Mesenteric fat pad (tissue), 1 donor: ENCODE measurements around the gene VWA5A. TPM values are rescaled to one million over a fixed set of nuclear protein-coding genes. Genes with fewer than 3 reads are reported as not detected.
"Not testable (repeated sequence)": the region's sequence is repeated elsewhere in the genome, so short reads cannot be mapped to it uniquely, and the experiment has no call there.

Source experiments
- DNase-seq: peaks from one replicate; pipeline ENCODE4 v3.0.0-alpha.2; 2020; ENCODE audit warnings: low spot score
- total RNA-seq: library from RNA; stranded (reverse); fragmentation: NEBNext Ultra II Directional; extraction: Animal tissue kit (Norgen Biotek cat#: 25700); gene quantifications from one replicate; pipeline ENCODE4 v1.2.1, GENCODE V29; 2021
- donor health status: DM: yes; HTN: yes; CAD: no.

Gene VWA5A
- total RNA-seq, 1 donor from 2014 or later, result 14.6 TPM

DNA sequence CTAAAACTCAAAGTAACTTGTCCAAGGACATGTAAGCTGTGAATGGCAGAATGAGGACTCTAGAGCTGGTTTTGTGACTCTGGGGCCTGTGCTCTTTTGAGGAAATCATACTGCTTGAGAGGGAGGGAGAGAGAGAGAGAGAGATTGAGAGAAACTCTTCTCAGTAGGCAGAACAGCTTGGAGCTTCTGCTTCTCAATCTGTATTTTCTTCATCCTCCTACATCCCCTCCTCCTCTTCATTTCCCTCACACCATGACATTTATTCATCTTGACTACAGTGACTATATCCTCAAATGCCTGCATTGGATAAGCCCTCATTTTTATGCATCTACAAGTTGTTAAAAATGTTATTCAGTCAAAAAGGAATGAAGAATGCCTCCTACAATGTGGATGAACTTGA, 44.2 kb downstream of the VWA5A start:
- no peak for DNase-seq

DNA sequence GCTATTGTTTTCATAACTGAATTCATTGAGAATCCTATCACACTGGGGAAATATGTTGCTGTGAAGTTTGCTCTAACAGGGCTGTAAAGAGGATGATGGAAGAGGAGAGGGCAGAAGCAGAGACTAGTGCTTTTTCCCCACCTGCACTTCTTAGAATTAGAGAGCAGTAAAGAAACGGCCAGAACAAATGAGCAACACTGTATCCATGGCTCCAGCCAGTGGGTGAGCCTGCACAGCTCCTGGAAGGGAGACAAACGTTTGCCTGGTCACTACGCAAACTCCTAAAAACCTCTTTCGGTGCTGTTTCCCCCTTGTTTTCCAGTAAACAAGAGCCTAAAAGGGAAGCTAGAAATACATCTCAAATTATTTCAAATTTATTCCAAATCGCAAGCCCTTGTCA, 45.7 kb downstream of the VWA5A start:
- no peak for DNase-seq

DNA sequence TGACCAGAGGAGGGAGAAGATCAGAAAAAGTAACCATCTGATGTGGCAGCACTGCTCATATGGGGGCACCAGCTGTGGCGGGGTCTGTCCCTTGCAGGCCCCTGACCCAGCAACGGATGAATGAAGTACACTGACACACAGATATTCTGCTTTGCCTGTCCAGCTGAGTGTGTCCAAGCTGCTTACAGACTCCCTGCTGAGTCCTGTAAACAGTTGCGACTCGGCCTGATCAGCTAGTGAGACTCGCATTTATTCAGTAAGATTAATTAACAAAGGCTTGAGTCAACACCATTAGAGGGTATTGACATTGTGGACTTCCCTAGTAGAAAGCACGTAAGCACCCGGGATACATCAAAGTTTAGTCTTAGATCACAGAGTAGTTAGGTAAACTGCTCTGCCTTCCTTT, 52.6 kb downstream of the VWA5A start:
- DNase-seq, result no peak

DNA sequence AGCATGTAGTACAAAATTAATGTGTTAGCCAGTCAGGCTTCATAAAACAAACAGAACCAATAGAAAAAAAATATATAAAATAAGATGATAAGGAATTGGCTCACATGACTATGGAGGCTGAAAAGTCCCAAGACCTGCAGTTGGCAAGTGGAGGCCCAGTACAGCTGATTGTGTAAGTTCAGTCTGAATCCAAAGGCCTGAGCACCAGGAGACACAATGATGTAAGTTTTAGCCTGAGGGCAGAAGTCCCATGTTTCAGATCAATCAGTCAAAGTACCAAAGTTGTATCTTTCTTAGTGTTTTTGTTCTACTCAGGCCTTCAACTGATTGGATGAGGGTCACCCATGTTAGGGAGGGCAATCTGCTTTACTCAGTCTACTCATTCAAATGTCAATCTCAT, 53.5 kb downstream of the VWA5A start:
- DNase-seq, result no peak

DNA sequence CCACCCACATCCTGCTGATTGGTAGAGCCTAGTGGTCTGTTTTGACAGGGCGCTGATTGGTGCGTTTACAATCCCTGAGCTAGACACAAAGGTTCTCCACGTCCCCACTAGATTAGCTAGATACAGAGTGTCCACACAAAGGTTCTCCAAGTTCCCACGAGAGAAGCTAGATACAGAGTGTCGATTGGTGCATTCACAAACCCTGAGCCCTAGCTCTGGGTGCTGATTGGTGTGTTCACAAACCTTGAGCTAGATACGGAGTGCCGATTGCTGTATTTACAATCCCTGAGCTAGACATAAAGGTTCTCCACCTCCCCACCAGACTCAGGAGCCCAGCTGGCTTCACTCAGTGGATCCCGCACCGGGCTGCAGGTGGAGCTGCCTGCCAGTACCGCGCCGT, 55.1 kb downstream of the VWA5A start:
- not testable (repeated sequence) for DNase-seq

DNA sequence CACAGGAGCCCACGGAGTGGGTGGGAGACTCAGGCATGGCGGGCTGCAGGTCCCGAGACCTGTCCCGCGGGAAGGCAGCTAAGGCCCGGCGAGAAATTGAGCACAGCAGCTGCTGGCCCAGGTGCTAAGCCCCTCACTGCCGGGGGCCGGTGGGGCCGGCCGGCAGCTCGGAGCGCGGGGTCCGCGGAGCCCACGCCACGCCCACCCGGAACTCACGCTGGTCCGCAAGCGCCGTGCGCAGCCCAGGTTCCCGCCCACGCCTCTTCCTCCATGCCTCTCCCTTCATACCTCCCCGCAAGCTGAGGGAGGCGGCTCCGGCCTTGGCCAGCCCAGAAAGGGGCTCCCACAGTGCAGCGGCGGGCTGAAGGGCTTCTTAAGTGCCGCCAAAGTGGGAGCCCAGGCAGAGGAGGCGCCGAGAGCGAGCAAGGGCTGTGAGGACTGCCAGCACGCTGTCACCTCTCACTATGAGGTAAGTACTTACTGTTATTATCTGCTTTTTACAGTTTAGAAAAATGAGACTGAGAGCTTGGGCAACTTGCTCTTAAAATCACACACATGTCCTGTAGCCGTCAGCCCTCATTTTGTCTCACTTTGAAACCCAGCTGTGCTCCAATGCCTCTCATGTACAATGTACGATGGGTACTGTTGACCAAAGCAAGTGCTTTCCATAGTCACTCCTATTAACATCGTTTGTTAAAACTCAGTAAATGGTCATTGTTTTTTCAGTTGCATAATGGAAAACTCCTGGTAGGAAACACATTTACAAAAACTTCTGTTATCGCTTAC, 55.7 kb downstream of the VWA5A start:
- no peak for DNase-seq

DNA sequence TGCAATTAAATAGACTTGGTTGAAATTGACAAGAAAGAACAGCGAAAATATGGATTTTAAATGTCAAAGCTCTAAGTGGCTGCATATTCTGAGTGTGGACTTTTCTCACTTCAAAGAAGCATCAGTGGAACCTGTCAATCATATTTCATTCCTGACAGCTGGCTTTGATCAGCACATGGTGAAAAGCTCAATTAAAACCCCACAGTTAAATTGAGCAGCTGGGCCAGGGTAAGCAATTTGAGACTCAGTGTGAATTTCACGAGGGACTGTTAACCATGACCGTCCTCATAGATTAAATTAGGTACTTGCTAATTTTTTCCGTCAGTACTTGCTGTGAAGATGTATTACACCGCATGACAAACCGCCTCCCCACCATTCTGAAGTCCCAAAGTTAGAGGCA, 56.9 kb downstream of the VWA5A start:
- DNase-seq, result no peak

DNA sequence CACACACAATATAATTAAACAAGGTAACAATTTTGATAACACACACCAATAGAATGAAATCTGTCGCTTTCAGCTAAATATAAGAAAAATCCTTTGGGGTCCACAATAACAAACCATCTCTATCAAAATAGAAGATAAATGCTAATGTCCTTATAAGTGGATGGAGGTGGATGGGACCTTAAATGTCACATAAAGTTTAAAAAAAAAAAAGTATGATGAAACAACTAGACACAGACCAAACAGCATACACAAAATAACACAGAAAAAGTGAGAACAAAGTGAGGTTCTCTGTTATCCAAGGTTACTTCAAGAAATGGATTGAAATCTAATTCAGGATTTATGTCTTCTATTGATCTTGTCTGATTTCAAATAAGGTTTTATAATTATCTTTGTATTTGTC, 57.3 kb downstream of the VWA5A start:
- no peak for DNase-seq

DNA sequence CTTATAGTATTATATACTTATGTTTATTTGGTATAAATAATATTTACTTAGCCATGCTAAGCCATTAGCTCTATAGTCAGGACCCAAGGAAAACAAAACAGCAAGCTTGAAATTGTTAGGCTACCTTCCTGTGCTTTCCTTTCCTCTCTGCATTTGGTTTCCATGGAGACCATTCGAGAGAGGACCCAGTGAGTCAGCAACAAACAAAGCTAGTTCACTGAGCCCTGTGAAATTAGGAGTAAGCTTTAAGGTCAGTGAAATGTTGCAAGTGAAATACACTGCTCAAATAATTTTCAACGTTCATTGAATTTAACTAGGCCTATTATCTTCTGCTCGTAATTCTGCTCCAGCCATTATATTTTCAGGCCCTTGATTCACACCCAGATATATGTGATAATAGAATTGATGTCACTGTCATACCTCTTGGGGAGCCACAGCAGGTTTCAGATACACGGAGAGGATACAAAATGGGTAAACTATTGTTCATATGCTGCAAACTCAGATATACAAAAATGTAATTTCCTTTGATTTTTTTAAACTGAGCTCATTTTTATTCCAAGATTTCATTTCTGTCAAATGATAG, 58.8 kb downstream of the VWA5A start:
- no peak for DNase-seq

DNA sequence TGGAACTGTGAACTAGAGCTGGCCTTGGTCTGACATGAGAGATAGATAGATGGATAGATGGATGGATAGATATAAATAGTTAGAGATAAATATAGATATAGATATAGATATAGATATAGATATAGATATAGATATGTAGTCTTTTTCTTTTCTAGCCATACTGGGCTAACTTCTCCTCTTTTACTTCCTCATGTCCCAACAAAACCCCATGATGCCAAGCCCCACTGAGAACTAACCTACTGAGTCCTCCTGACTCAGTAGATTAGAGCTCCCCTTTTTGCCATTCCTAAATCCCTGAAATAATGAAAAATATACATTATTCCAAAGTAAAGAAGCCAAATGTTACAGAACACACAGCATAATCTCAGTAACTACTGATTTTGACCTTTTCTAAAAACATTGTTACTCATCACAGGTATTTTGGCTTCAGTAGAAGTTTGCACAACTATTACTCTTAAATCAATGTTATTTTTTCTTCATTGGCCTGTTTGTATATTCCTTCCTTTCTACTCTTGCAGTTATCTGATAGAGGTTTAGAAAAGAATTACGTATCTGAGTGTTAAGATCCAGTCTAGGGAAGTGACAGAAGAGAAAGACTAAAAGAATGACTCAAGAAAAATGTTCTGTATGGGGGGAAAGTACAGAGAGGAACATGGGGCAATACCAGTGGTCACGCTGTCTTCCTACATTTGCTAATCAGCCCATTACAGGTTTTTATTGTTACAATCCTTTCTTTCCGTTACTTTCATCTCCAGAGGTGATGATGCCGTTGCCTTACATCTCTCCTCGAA, 61.9 kb downstream of the VWA5A start:
- no peak for DNase-seq

DNA sequence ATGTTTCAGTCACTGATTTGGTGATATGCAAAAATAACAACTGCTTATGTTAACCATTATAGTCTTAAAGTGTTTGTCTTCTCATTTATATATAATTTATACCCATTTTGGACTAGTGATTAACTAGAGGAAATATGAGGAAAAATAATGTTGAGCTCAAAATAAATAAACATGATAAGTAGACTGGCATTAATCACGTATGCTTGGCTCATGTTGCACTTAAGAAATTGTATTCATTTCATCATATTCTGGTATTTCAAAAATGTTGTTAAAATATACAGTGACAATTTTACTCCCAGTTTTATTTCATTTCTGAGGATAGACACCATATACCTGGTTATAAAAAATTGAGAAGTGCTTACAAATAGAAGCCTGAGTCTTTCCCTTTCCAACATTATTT, 64.1 kb downstream of the VWA5A start:
- no peak for DNase-seq

DNA sequence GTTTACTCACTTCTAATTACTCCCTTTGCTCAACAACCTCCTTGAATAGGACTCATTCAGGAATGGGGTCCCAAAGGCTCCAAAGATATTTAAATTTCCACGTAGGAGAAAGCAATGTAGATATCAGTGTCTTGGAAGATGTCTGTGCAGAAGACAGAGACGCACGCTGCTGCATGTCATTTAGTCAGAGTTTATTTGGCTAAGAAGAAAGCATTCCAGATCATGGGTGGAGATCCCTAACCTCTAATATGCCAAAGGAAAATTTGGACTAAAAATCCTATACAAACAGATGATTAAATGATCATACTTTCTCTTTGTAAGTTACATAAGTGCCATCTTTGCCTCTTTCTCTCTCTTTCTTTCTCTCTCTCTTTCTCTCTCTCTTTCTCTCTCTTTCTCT, 67.8 kb downstream of the VWA5A start, which contains the start of gene OR10D3:
Gene OR10D3 (plus strand): TSS at position 278 of the 400 bp plus-strand sequence. CDS start 1,925 bp downstream, outside the sequence.
- DNase-seq, result no peak

DNA sequence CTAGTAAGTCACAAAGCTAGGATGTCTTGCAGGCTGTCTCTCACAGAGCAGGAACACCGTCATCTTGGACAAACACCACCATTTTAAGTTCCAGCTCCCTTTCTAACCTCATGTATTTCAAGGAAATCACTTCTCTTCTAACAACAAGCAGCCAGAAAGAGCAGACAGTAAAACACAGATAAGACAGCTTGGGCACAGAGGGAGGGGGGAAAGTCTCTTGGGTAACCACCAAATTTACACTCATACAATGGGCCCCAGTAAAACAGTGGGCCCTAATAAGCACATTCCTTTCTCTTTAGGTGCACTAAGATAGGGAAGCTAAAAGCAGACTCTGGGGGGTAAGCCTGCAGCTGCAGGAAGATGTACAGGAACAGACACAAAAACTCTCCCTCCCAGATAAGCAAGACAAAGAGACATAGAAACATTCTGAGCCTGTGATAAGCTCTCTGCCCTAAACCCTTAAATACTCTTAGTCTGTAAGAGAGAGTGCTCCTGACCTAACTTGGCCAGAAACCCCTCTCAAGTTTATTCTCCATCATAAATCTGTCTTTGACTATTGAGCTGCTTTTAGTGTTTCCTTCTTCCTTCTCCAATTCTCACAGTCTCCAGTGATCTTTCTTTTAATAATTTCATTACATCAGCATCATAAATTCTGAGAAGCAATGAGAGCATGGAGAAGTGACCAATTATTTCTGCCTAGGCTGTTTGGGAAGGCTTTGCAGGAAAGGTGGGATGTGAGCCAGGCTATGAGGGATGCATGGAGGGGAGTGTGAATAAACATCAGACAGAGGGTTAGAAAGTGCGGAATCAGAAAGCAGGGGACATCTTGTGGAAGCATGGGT, 75.3 kb downstream of the VWA5A start:
- DNase-seq, result no peak

DNA sequence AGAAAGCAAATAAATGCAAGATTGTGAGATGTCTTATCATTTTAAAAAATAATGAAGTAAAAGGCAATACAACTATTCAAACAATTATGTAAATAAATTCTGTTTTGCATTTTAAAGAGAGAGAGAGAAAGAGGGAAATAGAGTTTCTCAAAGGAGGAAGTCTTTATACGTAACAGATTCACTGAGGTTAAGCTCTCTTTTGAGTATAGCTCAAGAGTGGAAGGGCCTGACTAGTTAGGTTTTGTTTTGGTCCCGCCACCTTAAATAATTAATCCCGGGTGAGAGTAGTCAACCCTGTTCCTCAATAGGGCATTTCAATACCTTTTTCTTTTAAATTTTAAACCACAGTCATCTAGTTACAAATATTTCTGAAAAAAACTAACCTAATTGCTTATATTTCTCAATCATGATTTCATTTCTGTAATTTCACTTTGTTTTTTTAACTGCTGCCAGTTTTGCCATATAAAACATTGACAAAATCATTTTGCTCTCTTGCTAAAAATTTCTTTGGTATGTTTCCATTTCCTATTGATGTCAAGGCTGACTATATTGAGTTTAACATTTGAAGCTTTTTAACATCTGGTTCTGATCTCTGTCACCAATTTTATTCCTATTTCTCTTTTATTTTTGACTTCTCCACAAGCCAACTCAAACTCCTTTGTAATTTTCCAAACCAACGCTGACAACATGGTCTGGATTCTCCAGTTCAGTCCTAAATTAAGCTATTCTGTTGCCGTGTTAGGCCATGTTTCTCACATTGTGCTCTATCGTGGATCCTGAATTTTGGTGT, 78.2 kb downstream of the VWA5A start:
- no peak for DNase-seq

DNA sequence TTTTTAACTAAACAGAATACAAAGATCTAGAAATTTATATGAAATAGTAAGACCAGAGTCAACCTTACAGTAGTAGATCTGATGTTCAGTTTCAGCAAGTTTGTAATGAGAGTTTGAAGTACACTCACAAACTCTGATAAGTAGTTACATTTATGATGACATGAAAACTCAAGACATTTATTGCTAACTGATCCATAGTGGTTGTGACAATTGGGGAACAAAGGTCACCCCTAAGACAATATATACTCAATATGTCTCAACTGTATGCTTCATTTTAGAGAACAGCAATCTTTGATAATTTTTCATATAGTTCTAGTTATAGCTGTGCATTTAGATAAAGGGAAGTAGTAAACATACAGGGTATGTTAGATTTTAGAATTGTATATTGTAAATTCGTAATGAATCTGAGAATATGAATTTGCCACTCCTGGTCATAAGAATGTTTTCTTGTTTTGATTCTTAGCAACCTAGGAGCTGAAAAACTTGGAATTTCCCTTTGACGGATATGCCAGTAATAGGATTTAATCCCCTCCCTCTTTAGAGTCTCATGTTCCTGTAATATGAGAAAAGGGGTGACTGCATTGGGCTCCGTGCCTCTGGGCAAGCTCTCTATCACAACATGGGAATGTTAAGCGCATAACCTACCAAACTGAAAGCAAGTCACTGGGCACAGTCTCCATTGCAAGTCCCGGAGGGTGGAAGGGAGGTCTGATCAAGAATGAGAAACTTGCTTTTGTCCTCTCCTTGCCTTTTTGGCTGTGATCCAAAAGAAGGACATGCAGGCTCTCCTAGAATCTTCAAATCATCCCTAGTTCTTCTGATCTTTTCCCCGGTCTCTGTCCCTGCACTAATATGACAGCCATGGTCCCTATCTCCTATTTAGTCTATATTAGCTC, 79.3 kb downstream of the VWA5A start:
- no peak for DNase-seq

DNA sequence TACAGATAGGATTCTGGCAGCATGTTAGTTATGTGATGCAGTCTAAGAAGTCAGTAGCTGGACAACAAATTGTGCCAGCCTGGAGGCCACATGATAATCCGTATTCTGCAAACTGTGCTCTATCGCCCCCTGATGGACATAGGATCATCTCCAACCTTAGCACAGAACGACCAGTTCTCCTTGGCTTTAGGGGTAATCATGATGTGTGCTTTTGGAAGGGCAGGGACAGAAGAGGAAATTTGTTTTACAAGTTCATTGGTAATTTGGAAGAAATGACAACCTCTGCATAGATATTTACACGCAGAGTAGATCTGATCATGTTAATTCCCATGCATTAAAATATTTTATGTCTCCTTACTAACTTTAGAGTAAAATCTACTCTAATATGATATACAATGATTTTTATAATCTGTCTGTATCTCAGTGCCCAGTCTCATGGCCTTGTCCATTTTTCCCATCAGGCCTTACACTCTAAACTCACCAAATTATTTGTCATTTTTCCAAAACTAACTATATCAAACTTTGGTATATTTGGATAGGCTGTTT, 80.0 kb downstream of the VWA5A start:
- no peak for DNase-seq
